Liver (tissue), 3 donors: ENCODE data around the gene EDAR.

ENCODE experiments used
- JUND ChIP-seq, 2 donors: IDR thresholded peaks; 2 replicates each; pipeline ENCODE4 v1.6.1; 2016; ENCODE audit warnings: antibody characterized with exemption in 2 of 2
- TF ChIP-seq, protein P1 (sequence below): fragments of 150-350 bp; IDR thresholded peaks from 2 replicates; pipeline ENCODE4 v1.5.1; 2017; ENCODE audit warnings: improper control_type of control experiment, low read depth, low read length; ENCODE audit not compliant: missing input control
- TF ChIP-seq, protein P2 (sequence below): IDR thresholded peaks from 2 replicates; pipeline ENCODE4 v1.6.1; 2016; ENCODE audit warnings: antibody characterized with exemption
- donor health status: healthy.
- donor health status: healthy.

DNA sequence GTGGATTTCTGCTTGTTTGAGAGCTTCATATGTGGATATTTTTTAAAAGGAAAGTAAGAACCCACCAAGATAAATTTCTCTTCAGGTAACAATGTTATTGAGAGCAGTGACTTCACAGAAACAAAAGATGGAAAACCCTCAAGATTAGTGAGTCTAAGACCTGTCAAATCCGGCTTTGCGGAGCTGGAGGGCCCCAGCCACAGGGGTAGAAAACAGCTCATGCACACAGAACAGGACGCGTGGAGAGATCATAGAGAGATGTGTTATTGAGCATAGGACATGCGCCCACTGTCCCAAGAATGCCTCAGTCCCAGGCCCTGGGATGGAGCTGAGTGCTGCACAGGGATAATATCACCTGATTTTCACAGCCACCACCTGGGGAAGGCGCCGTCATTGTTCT, 21.3 kb downstream of the EDAR start:
- TF ChIP-seq, protein P1, sequence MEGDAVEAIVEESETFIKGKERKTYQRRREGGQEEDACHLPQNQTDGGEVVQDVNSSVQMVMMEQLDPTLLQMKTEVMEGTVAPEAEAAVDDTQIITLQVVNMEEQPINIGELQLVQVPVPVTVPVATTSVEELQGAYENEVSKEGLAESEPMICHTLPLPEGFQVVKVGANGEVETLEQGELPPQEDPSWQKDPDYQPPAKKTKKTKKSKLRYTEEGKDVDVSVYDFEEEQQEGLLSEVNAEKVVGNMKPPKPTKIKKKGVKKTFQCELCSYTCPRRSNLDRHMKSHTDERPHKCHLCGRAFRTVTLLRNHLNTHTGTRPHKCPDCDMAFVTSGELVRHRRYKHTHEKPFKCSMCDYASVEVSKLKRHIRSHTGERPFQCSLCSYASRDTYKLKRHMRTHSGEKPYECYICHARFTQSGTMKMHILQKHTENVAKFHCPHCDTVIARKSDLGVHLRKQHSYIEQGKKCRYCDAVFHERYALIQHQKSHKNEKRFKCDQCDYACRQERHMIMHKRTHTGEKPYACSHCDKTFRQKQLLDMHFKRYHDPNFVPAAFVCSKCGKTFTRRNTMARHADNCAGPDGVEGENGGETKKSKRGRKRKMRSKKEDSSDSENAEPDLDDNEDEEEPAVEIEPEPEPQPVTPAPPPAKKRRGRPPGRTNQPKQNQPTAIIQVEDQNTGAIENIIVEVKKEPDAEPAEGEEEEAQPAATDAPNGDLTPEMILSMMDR = no peak
- TF ChIP-seq JUND (IDR thresholded peaks at IDR 0.05) = no peak
- TF ChIP-seq, protein P2, sequence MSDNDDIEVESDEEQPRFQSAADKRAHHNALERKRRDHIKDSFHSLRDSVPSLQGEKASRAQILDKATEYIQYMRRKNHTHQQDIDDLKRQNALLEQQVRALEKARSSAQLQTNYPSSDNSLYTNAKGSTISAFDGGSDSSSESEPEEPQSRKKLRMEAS = no peak
